MCF 10A (cell line): ENCODE data around the gene CBX4. TPM values are rescaled to one million over a fixed set of nuclear protein-coding genes. Genes with fewer than 3 reads are reported as not detected.

ENCODE experiments used
- BruUV-seq: library from RNA; stranded (reverse); fragments of 400-500 nt; replicated peaks from 2 replicates; lab custom pipeline; 2021; lab: Mats Ljungman, UMichigan
- CTCF ChIA-PET: fragments of 300-600 bp; sonication (Branson Sonifier 250); formaldehyde crosslinking; extraction: SDS; loops from one replicate; lab custom pipeline; 2021; ENCODE audit warnings: antibody characterized with exemption, inconsistent platforms; lab: Yijun Ruan, JAX
- POLR2A ChIA-PET: fragments of 300-600, 350-650 bp; sonication (Branson Sonifier 250); formaldehyde crosslinking; extraction: SDS; loops from one replicate; lab custom pipeline; 2020; ENCODE audit warnings: antibody characterized with exemption, inconsistent platforms; lab: Yijun Ruan, JAX
- DNase-seq: peaks from one replicate; pipeline ENCODE4 v3.0.0-alpha.2; 2018; ENCODE audit not compliant: unreplicated experiment
- H3K27ac Mint-ChIP-seq: one replicate; pipeline ENCODE4 v1.8.0; 2022; ENCODE audit warnings: mild to moderate bottlenecking, low read depth, mixed read lengths; ENCODE audit not compliant: unreplicated experiment
- H3K27me3 Mint-ChIP-seq: one replicate; pipeline ENCODE4 v1.8.0; 2022; ENCODE audit warnings: mixed read lengths; ENCODE audit not compliant: insufficient read depth, unreplicated experiment
- H3K36me3 Mint-ChIP-seq: one replicate; pipeline ENCODE4 v1.8.0; 2022; ENCODE audit warnings: mild to moderate bottlenecking, moderate library complexity, mixed read lengths; ENCODE audit not compliant: insufficient read depth, unreplicated experiment
- H3K4me1 Mint-ChIP-seq: one replicate; pipeline ENCODE4 v1.8.0; 2022; ENCODE audit warnings: mixed read lengths; ENCODE audit not compliant: insufficient read depth, unreplicated experiment
- H3K4me3 Mint-ChIP-seq: one replicate; pipeline ENCODE4 v1.8.0; 2022; ENCODE audit warnings: mild to moderate bottlenecking, moderate library complexity, mixed read lengths; ENCODE audit not compliant: unreplicated experiment
- H3K9me3 Mint-ChIP-seq: one replicate; pipeline ENCODE4 v1.8.0; 2022; ENCODE audit warnings: mixed read lengths; ENCODE audit not compliant: unreplicated experiment
- CTCF ChIP-seq: fragments of 200-600 bp; IDR thresholded peaks from one replicate; pipeline ENCODE4 v1.8.0; 2022; ENCODE audit warnings: antibody characterized with exemption, mild to moderate bottlenecking; ENCODE audit not compliant: unreplicated experiment
- intact Hi-C: fragments of 100-400 bp; cut with micrococcal nuclease; formaldehyde crosslinking; loops from 2 replicates; pipeline ENCODE4 v1.14.1; 2022
- total RNA-seq: library from RNA; stranded (reverse); gene quantifications from 2 replicates; pipeline ENCODE4 v1.2.3, GENCODE V29; 2022

Gene CBX4
- total RNA-seq, 1 experiment from 2014 or later = 89.7 TPM

DNA sequence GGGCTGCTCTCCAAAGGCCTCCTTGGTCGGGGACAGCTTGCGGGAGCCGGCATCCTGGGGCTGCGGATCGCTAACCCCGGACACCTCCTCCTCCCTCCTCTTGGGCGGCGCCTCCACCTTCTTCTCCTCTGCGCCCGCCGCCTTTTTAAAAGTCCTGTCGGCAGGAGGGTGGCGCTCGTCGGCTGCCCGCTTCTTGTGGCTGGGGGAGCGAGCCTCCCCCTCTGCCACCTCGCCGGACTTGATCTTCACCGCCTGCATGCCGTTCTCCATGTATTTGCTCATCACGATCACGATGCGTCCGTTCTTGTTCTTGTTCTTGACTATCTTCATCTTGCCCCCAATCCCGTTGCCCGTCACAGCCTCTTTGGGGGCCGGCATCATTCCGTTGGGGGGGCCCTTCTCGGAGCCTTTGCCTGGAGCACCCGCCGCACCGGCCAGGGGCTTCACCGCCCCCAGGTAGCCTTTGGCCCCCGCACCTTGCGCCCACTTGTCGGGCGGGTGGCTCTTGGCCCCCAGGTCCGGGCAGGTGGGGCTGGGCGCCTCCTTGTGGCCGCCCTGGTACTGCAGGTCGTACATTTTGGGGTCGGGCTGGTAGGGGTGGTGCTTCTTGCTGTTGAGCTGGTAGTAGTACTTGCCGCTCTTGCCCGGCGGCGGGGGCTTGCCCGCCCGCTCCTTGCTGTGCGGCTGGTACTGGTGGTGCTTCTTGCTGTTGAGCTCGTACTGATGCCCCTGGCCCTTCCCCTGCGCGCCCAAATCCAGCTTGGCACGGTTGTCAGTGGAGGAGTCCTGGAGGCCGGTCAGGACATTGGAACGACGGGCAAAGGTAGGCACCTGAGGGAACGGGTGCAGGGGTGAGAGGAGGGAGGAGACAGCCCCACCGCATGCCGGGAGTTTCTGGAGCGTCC lies 4.4 kb downstream of the CBX4 start:
- CTCF ChIA-PET = interaction anchor here (0.6 to 5.0 kb wide), 5 partner anchors 16 to 140 kb away, joined by 3 to 34 read pairs (median 4); no protein-coding TSS in a partner anchor
- intact Hi-C loops = loop anchor here (10.0 kb wide), 1 partner anchor 90 kb away; no protein-coding TSS in a partner anchor
- DNase-seq = no peak
- Mint-ChIP-seq H3K27ac (no peak overlapping the region), H3K36me3 (peaks cover 55% of the 10 kb centered on the region), H3K27me3 (no peaks in the 10 kb centered on the region), H3K4me3 (no peak overlapping the region), H3K4me1 (peaks cover 11% of the 10 kb centered on the region), H3K9me3 (no peaks in the 10 kb centered on the region)
- POLR2A ChIA-PET = interaction anchor here (1.0 to 3.9 kb wide), 4 partner anchors 16 to 158 kb away, joined by 3 to 36 read pairs (median 18); no protein-coding TSS in a partner anchor
- TF ChIP-seq CTCF = peak; percentile 66
- BruUV-seq = TSS peak; percentile 1

DNA sequence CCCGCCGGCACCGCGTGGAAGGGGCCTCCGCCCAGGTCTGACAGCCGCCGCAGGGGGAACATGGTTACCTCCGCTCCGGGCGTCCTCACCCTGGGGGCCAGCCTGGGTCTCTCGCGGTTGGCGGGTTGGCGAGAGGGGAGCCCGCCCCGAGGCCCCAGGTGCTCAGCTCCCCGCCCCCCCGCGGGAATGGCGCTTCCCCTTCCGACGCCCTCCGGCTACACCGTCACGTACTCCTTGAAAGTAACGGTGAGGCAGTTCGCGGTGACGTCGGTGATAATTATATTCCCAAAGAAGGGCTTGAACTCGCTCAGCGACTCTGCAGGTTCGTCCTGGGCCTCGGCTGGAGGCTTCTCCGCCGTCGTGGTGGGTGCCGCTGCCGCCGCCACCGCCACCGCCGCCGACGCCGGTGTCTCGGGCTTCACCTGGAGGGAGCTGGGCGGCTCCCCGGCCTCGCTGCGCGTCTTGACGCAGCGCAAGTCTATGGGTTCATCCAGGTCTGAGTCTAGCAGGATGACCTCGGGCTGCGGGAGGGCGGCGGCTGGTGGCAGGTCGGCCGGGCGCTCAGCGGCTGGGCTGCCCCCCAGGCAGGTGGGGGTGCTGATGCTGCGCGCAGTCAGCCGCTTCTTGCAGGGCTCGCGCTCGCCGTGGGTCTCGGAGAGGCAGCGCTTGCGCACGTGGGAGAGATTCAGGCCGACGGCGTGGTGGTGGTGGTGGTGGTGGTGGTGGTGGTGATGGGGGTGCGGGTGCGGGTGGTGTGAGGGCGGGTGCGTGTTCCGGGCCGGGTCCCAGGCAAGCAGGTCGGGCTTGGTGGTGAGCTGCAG lies 5.3 kb downstream of the CBX4 start:
- POLR2A ChIA-PET = interaction anchor here (3.9 kb wide), 1 partner anchor 24 kb away, joined by 36 read pairs; no protein-coding TSS in a partner anchor
- DNase-seq = no peak
- Mint-ChIP-seq H3K36me3 (peaks cover 55% of the 10 kb centered on the region), H3K4me1 (peaks cover 17% of the 10 kb centered on the region), H3K27me3 (no peaks in the 10 kb centered on the region), H3K4me3 (no peak overlapping the region), H3K27ac (no peak overlapping the region), H3K9me3 (no peaks in the 10 kb centered on the region)
- CTCF ChIA-PET = interaction anchor here (0.6 to 5.0 kb wide), 2 partner anchors 17 to 24 kb away, joined by 3 to 34 read pairs; no protein-coding TSS in a partner anchor
- no peak for TF ChIP-seq CTCF
- no TSS peak for BruUV-seq
- intact Hi-C loops = loop anchor here (10.0 kb wide), 1 partner anchor 89 kb away; no protein-coding TSS in a partner anchor

DNA sequence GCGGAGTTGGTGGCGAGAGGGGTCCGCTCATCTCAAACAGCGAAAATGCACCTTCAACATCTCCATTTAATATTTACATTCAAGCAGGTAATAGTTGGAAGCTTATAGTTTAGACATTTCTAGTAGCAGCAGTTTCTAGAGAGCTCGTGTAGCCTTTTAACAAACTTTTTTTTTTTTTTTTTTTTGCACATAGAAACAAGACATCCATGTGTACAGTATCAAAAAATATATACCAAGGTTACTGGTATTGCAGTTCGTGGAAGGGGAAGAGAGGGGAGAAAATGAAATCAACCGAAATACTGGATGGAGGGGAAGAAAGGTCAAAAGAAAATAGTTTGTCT lies 6.2 kb downstream of the CBX4 start:
- TF ChIP-seq CTCF = no peak
- CTCF ChIA-PET = interaction anchor here (0.6 to 5.0 kb wide), 4 partner anchors 17 to 112 kb away, joined by 3 to 34 read pairs (median 4); no protein-coding TSS in a partner anchor
- no TSS peak for BruUV-seq
- intact Hi-C loops = loop anchor here (10.0 kb wide), 1 partner anchor 88 kb away; no protein-coding TSS in a partner anchor
- Mint-ChIP-seq H3K36me3 (peaks cover 55% of the 10 kb centered on the region), H3K27me3 (no peaks in the 10 kb centered on the region), H3K27ac (no peak overlapping the region), H3K4me3 (peak overlapping the region; percentile 47), H3K9me3 (no peaks in the 10 kb centered on the region), H3K4me1 (peaks cover 20% of the 10 kb centered on the region)
- DNase-seq = no peak
- POLR2A ChIA-PET = interaction anchor here (0.7 kb wide), 1 partner anchor 91 kb away, joined by 3 read pairs; no protein-coding TSS in a partner anchor
